Gastroesophageal sphincter (tissue), 3 donors: ENCODE data around the gene BRMS1L.

ENCODE experiments used
- CTCF ChIP-seq, 4 experiments: fragments of 200-600 bp in 2 of 4; fragments of 450-650 bp in 2 of 4; sonication (generic) in 1 of 4; IDR thresholded peaks; one replicate each; pipeline ENCODE4 v1.5.1; 2017 to 2019; ENCODE audit warnings: antibody characterized with exemption in 4 of 4, mild to moderate bottlenecking in 2 of 4, moderate library complexity in 2 of 4
- POLR2AphosphoS5 ChIP-seq: sonication (generic); formaldehyde crosslinking; IDR thresholded peaks from one replicate; pipeline ENCODE4 v1.6.1; 2017; ENCODE audit warnings: antibody characterized with exemption

DNA sequence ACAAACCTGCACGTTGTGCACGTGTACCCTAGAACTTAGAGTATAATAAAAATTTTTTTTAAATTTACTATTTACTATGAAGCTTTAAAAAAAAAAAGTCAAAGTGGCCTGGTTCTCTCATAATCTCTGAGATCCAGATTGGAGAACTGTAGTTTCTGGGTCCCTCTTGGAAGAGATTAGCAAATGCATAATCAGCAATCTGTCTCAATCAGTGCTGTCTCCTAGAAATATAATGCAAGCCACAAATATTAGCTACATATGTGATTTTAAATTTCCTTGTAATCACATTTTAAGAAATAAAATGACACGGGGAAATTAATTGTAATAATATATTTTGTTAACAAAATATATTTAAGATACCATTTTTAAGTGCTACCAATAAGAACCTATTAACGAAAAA is 49.3 kb upstream of the BRMS1L start:
- TF ChIP-seq CTCF (IDR thresholded peaks at IDR 0.05) = no peak
- TF ChIP-seq POLR2AphosphoS5 = no peak
